ENCODE data around the gene MYLK. TPM values are rescaled to one million over a fixed set of nuclear protein-coding genes. Genes with fewer than 3 reads are reported as not detected.

MYLK gene
- total RNA-seq, 1 donor from 2014 or later: 50.5 TPM

DNA sequence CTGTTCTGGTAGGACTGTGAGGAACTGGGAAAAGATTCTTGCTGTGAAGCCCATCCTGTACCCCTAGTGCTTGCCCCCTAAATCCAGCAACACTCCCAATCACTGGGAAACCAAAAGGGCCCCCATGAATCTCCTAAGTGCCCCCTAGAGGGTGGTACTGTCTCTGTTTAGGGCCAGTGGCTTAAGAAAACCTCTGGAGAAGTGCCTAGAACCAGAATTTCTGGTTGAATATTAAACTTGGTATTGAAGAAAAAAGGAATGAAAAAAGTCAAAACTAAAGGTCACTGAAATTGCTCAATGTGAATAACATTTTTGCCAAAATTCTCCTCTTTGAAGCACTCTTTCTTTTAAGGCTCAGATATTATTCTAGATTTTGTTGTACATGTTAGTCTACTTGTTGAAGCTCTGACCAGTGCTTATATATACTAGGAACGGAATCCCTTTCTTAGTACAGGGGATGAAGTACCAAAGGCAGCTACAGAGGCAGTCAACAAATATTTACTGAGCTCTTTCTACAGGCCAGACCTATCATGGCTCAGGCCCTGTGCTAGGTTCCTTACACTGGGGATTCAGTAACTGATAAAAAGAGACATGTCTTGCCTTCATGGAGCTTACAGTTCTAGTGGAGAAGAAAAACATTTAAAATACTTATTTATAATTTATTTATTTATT, 138.8 kb downstream of the MYLK start:
- H3K27me3 ChIP-seq (ENCODE audit: insufficient read depth, low read length): no peaks in the 10 kb centered on the region
- no peak overlapping the region for H3K4me3 ChIP-seq (ENCODE audit: insufficient read depth, low read depth, low read length)
- no peak overlapping the region for H2AFZ ChIP-seq (ENCODE audit: low read depth, low read length)
- no peak overlapping the region for H3K27ac ChIP-seq (ENCODE audit: low read depth, low read length)
- peaks cover 11% of the 10 kb centered on the region for H3K36me3 Mint-ChIP-seq (ENCODE audit: low read depth, unreplicated experiment)
- H3K79me2 ChIP-seq (ENCODE audit: insufficient read depth, low read length): no peaks in the 10 kb centered on the region
- H3K9me3 ChIP-seq (ENCODE audit: insufficient read depth, low read depth, low read length): no peaks in the 10 kb centered on the region
- H3K9me3 Mint-ChIP-seq (ENCODE audit: unreplicated experiment): no peaks in the 10 kb centered on the region
- peaks cover 23% of the 10 kb centered on the region for H3K4me1 ChIP-seq (ENCODE audit: insufficient read depth, low read length)
- H3K4me3 Mint-ChIP-seq (ENCODE audit: unreplicated experiment): no peak overlapping the region
- DNase-seq (ENCODE audit: low read depth): no peak
- TF ChIP-seq, protein P1, sequence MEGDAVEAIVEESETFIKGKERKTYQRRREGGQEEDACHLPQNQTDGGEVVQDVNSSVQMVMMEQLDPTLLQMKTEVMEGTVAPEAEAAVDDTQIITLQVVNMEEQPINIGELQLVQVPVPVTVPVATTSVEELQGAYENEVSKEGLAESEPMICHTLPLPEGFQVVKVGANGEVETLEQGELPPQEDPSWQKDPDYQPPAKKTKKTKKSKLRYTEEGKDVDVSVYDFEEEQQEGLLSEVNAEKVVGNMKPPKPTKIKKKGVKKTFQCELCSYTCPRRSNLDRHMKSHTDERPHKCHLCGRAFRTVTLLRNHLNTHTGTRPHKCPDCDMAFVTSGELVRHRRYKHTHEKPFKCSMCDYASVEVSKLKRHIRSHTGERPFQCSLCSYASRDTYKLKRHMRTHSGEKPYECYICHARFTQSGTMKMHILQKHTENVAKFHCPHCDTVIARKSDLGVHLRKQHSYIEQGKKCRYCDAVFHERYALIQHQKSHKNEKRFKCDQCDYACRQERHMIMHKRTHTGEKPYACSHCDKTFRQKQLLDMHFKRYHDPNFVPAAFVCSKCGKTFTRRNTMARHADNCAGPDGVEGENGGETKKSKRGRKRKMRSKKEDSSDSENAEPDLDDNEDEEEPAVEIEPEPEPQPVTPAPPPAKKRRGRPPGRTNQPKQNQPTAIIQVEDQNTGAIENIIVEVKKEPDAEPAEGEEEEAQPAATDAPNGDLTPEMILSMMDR (IDR thresholded peaks at IDR 0.05; ENCODE audit: insufficient read depth, low read depth, low read length): no peak
- TF ChIP-seq EZH2 (IDR thresholded peaks at IDR 0.05; ENCODE audit: insufficient read depth, low read length): no peak
- H3K36me3 ChIP-seq (ENCODE audit: insufficient read depth, low read length): no peaks in the 10 kb centered on the region
- no peak overlapping the region for H3K27ac Mint-ChIP-seq (ENCODE audit: unreplicated experiment)
- H3K4me2 ChIP-seq (ENCODE audit: low read length): no peak overlapping the region
- no peak overlapping the region for H3K9ac ChIP-seq (ENCODE audit: low read length)
- peaks cover 3% of the 10 kb centered on the region for H3K27me3 Mint-ChIP-seq (ENCODE audit: low read depth, unreplicated experiment)
- no peaks in the 10 kb centered on the region for H4K20me1 ChIP-seq (ENCODE audit: insufficient read depth, low read length)
- peaks cover 22% of the 10 kb centered on the region for H3K4me1 Mint-ChIP-seq (ENCODE audit: low read depth, unreplicated experiment)
- no peak for FAIRE-seq

DNA sequence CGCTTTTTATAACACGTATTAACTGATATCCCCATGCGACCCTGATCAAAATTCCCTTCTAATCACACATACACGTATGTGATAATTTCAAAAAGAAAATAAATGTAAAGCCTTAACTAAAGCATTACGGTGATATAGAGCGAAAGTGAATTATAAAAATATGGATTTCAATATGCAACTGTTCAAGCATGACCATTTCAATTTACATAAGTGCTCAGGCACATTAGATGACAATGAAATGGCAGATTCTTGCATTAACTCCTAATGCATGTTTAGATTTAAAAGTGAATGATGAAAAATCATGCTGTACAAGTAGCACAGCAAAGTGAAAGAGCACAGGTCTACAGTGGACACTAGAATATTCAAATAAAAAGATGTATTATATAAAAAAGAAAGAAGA, 140.1 kb downstream of the MYLK start:
- Histone ChIP-seq H3K9me3 (ENCODE audit: insufficient read depth, low read depth, low read length) (no peaks in the 10 kb centered on the region), H3K9ac (ENCODE audit: low read length) (no peak overlapping the region), H3K4me3 (ENCODE audit: insufficient read depth, low read depth, low read length) (no peak overlapping the region), H3K4me2 (ENCODE audit: low read length) (no peak overlapping the region), H2AFZ (ENCODE audit: low read depth, low read length) (no peak overlapping the region), H3K4me1 (ENCODE audit: insufficient read depth, low read length) (peaks cover 21% of the 10 kb centered on the region), H3K27ac (ENCODE audit: low read depth, low read length) (no peak overlapping the region), H3K27me3 (ENCODE audit: insufficient read depth, low read length) (no peaks in the 10 kb centered on the region), H3K36me3 (ENCODE audit: insufficient read depth, low read length) (no peaks in the 10 kb centered on the region), H3K79me2 (ENCODE audit: insufficient read depth, low read length) (no peaks in the 10 kb centered on the region), H4K20me1 (ENCODE audit: insufficient read depth, low read length) (no peaks in the 10 kb centered on the region)
- Mint-ChIP-seq H3K9me3 (ENCODE audit: unreplicated experiment) (no peaks in the 10 kb centered on the region), H3K4me3 (ENCODE audit: unreplicated experiment) (no peak overlapping the region), H3K4me1 (ENCODE audit: low read depth, unreplicated experiment) (peaks cover 23% of the 10 kb centered on the region), H3K27ac (ENCODE audit: unreplicated experiment) (no peak overlapping the region), H3K27me3 (ENCODE audit: low read depth, unreplicated experiment) (peaks cover 3% of the 10 kb centered on the region), H3K36me3 (ENCODE audit: low read depth, unreplicated experiment) (peaks cover 14% of the 10 kb centered on the region)
- no peak for TF ChIP-seq EZH2 (IDR thresholded peaks at IDR 0.05; ENCODE audit: insufficient read depth, low read length)
- TF ChIP-seq, protein P1 (IDR thresholded peaks at IDR 0.05; ENCODE audit: insufficient read depth, low read depth, low read length): no peak
- FAIRE-seq (no peak), DNase-seq (ENCODE audit: low read depth) (no peak)

DNA sequence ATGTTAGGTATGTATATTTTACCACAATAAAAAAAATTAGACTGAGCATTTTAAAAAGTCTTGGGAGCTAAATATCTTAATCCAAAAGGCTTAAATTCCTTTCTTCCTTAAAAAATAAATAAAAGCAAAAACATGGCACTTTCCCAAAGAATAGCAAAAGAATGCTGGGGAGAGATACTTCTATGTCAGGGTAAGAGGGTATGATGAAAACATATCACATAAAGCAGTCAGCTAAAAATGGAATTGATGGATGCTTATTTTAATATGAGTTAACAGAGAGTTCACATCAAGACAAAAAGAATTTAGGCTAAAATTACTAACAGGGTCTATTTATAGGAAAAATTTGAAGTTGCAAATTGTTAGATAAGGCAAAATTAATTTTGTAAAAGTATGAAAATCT, 141.0 kb downstream of the MYLK start:
- DNase-seq (ENCODE audit: low read depth): no peak
- no peak overlapping the region for H3K27ac Mint-ChIP-seq (ENCODE audit: unreplicated experiment)

More for the DNA sequence above, 141.0 kb downstream of the MYLK start:
- no peaks in the 10 kb centered on the region for H3K79me2 ChIP-seq (ENCODE audit: insufficient read depth, low read length)
- Mint-ChIP-seq H3K4me1 (ENCODE audit: low read depth, unreplicated experiment) (peaks cover 26% of the 10 kb centered on the region), H3K4me3 (ENCODE audit: unreplicated experiment) (no peak overlapping the region), H3K27me3 (ENCODE audit: low read depth, unreplicated experiment) (peaks cover 3% of the 10 kb centered on the region), H3K9me3 (ENCODE audit: unreplicated experiment) (no peaks in the 10 kb centered on the region), H3K36me3 (ENCODE audit: low read depth, unreplicated experiment) (peaks cover 18% of the 10 kb centered on the region)
- H3K9ac ChIP-seq (ENCODE audit: low read length): no peak overlapping the region
- H3K4me3 ChIP-seq (ENCODE audit: insufficient read depth, low read depth, low read length): no peak overlapping the region
- peaks cover 24% of the 10 kb centered on the region for H3K4me1 ChIP-seq (ENCODE audit: insufficient read depth, low read length)
- no peak overlapping the region for H3K27ac ChIP-seq (ENCODE audit: low read depth, low read length)
- no peaks in the 10 kb centered on the region for H3K27me3 ChIP-seq (ENCODE audit: insufficient read depth, low read length)
- TF ChIP-seq, protein P1 (IDR thresholded peaks at IDR 0.05; ENCODE audit: insufficient read depth, low read depth, low read length): no peak
- TF ChIP-seq EZH2 (IDR thresholded peaks at IDR 0.05; ENCODE audit: insufficient read depth, low read length): no peak
- no peak overlapping the region for H2AFZ ChIP-seq (ENCODE audit: low read depth, low read length)
- H4K20me1 ChIP-seq (ENCODE audit: insufficient read depth, low read length): no peaks in the 10 kb centered on the region
- H3K4me2 ChIP-seq (ENCODE audit: low read length): no peak overlapping the region
- H3K9me3 ChIP-seq (ENCODE audit: insufficient read depth, low read depth, low read length): no peaks in the 10 kb centered on the region
- H3K36me3 ChIP-seq (ENCODE audit: insufficient read depth, low read length): peaks cover 3% of the 10 kb centered on the region
- FAIRE-seq: no peak

Data from astrocyte (in vitro differentiated cells and primary cell).